ENCODE measurements around the gene EPC2.

GRCh38 chr2:148701039-148701438 lies 56.5 kb downstream of the EPC2 start:
- no peak for TF ChIP-seq ZNF274 (IDR thresholded peaks at IDR 0.05; ENCODE audit: low read depth, low read length)
- TF ChIP-seq YY1 (IDR thresholded peaks at IDR 0.05; ENCODE audit: insufficient read depth, insufficient read length) = no peak
